Sigmoid colon (tissue), 4 donors: Measurements from ENCODE around the gene HECW1.

Experiments
- EP300 ChIP-seq, 4 donors: sonication (generic); formaldehyde crosslinking; IDR thresholded peaks; one replicate each; pipeline ENCODE4 v1.6.1; 2017; ENCODE audit warnings: antibody characterized with exemption in 4 of 4
- POLR2A ChIP-seq, 2 donors: fragments of 450-650 bp; IDR thresholded peaks; one replicate each; pipeline ENCODE4 v1.6.1; 2016; ENCODE audit warnings: antibody characterized with exemption in 2 of 2, mild to moderate bottlenecking in 2 of 2, moderate library complexity in 2 of 2
- POLR2AphosphoS5 ChIP-seq, 4 donors: sonication (generic); formaldehyde crosslinking; IDR thresholded peaks; one replicate each; pipeline ENCODE4 v1.6.1; 2017; ENCODE audit warnings: antibody characterized with exemption in 4 of 4
- TF ChIP-seq, protein P1 (sequence below), 4 experiments: fragments of 450-650 bp in 3 of 4; fragments of 200-600 bp in 1 of 4; IDR thresholded peaks; one replicate each; pipeline ENCODE4 v1.5.1; 2016 to 2019; ENCODE audit warnings: antibody characterized with exemption in 4 of 4, mild to moderate bottlenecking in 3 of 4, moderate library complexity in 2 of 4

DNA sequence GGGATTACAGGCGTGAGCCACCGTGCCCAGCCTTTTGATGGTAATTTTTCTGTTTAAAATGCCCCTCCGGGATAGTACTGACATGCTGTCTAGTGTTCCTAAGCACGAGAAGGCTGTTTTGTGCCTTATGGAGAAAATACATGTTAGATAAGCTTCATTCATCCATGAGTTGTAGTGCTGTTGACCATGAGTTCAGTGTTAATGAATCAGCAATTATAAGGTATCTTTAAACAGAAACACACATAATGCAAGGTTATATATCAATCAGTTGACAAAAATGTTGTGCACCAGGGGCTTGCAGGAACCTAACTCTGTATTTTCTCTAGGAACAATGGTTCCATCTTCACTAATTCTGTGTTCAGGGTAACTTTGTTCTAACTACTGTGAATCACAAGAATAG lies 30.8 kb upstream of the HECW1 start:
- TF ChIP-seq, protein P1, sequence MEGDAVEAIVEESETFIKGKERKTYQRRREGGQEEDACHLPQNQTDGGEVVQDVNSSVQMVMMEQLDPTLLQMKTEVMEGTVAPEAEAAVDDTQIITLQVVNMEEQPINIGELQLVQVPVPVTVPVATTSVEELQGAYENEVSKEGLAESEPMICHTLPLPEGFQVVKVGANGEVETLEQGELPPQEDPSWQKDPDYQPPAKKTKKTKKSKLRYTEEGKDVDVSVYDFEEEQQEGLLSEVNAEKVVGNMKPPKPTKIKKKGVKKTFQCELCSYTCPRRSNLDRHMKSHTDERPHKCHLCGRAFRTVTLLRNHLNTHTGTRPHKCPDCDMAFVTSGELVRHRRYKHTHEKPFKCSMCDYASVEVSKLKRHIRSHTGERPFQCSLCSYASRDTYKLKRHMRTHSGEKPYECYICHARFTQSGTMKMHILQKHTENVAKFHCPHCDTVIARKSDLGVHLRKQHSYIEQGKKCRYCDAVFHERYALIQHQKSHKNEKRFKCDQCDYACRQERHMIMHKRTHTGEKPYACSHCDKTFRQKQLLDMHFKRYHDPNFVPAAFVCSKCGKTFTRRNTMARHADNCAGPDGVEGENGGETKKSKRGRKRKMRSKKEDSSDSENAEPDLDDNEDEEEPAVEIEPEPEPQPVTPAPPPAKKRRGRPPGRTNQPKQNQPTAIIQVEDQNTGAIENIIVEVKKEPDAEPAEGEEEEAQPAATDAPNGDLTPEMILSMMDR (IDR thresholded peaks at IDR 0.05): no peak
- TF ChIP-seq POLR2A (IDR thresholded peaks at IDR 0.05) (no peak), EP300 (IDR thresholded peaks at IDR 0.05) (no peak), POLR2AphosphoS5 (IDR thresholded peaks at IDR 0.05) (no peak)
